ENCODE results near the gene CCDC24. TPM values are rescaled to one million over a fixed set of nuclear protein-coding genes. Genes with fewer than 3 reads are reported as not detected.

The CCDC24 gene
- total and polyA plus RNA-seq, 2 of the 13 experiments (the other 11 are each of a cell fraction or from before 2014, with no cell fraction given) = 1.4 to 2.9 TPM

GRCh38 chr1:44031252-44032169 lies 40.1 kb downstream of the CCDC24 start, which contains the start of gene SLC6A9 (continued):
- 0 out of 2 replicates have a peak, but pooled peaks have one; percentile 23 for TF ChIP-seq ZNF441 (CRISPR knock-in tag; IDR thresholded peaks at IDR 0.05; ENCODE audit: borderline replicate concordance)
- TF ChIP-seq SRY (CRISPR knock-in tag; IDR thresholded peaks at IDR 0.05) = 0 out of 2 replicates have a peak, but pooled peaks have one; percentile 69
- TF ChIP-seq HOXA5 (CRISPR knock-in tag; IDR thresholded peaks at IDR 0.05) = 0 out of 2 replicates have a peak, but pooled peaks have one; percentile 51
- no peak for TF ChIP-seq ZNF10 (CRISPR knock-in tag; IDR thresholded peaks at IDR 0.05; ENCODE audit: borderline replicate concordance, low read depth)
- 0 out of 2 replicates have a peak, but pooled peaks have one; percentile 9 for TF ChIP-seq ZNF317 (CRISPR knock-in tag; IDR thresholded peaks at IDR 0.05)
- TF ChIP-seq ZNF564 (CRISPR knock-in tag; IDR thresholded peaks at IDR 0.05) = 0 out of 2 replicates have a peak, but pooled peaks have one; percentile 63
- 0 out of 2 replicates have a peak, but pooled peaks have one; percentile 4 for TF ChIP-seq ARNTL (CRISPR knock-in tag; IDR thresholded peaks at IDR 0.05)
- no peak for TF ChIP-seq TRIM24 (CRISPR knock-in tag; IDR thresholded peaks at IDR 0.05)
- TF ChIP-seq DBP (CRISPR knock-in tag; IDR thresholded peaks at IDR 0.05; ENCODE audit: not compliant biosample characterization) = no peak
- no peak for TF ChIP-seq ZNF83 (CRISPR knock-in tag; IDR thresholded peaks at IDR 0.05; ENCODE audit: borderline replicate concordance)
- no peak for TF ChIP-seq ZNF275 (CRISPR knock-in tag; IDR thresholded peaks at IDR 0.05; ENCODE audit: borderline replicate concordance)
- TF ChIP-seq TMF1 (CRISPR knock-in tag; IDR thresholded peaks at IDR 0.05; ENCODE audit: low read depth) = no peak
- TF ChIP-seq KDM4B (CRISPR knock-in tag; IDR thresholded peaks at IDR 0.05) = peak; percentile 17; the same call in 1 of the 2 replicates
- no peak for TF ChIP-seq SMARCC2 (IDR thresholded peaks at IDR 0.05)
- no peak; the same call in 1 of the 2 replicates for TF ChIP-seq DR1 (CRISPR knock-in tag; IDR thresholded peaks at IDR 0.05)
- TF ChIP-seq GZF1 (CRISPR knock-in tag; IDR thresholded peaks at IDR 0.05) = 0 out of 2 replicates have a peak, but pooled peaks have one; percentile 18
- TF ChIP-seq RFX5 (IDR thresholded peaks at IDR 0.05; ENCODE audit: low read depth, low read length) = no peak
- 0 out of 2 replicates have a peak, but pooled peaks have one; percentile 55 for TF ChIP-seq ATF5 (CRISPR knock-in tag; IDR thresholded peaks at IDR 0.05; ENCODE audit: low read depth)
- TF ChIP-seq KLF9 (CRISPR knock-in tag; IDR thresholded peaks at IDR 0.05; ENCODE audit: low read depth) = no peak
- TF ChIP-seq ZNF775 (CRISPR knock-in tag; IDR thresholded peaks at IDR 0.05; ENCODE audit: borderline replicate concordance) = 0 out of 2 replicates have a peak, but pooled peaks have one; percentile 69
- no peak for TF ChIP-seq ZNF44 (CRISPR knock-in tag; IDR thresholded peaks at IDR 0.05)
- TF ChIP-seq SMAD9 (CRISPR knock-in tag; IDR thresholded peaks at IDR 0.05) = no peak
- TF ChIP-seq ZNF253 (CRISPR knock-in tag; IDR thresholded peaks at IDR 0.05; ENCODE audit: borderline replicate concordance) = no peak
- TF ChIP-seq HMGA1 (CRISPR knock-in tag; conservative IDR thresholded peaks at IDR 0.05) = no peak
- peak; percentile 48; the same call in 1 of the 2 replicates for TF ChIP-seq KAT7 (CRISPR knock-in tag; IDR thresholded peaks at IDR 0.05; ENCODE audit: borderline replicate concordance)
- 0 out of 2 replicates have a peak, but pooled peaks have one; percentile 32 for TF ChIP-seq ZNF580 (CRISPR knock-in tag; IDR thresholded peaks at IDR 0.05; ENCODE audit: borderline replicate concordance, low read depth)
- TF ChIP-seq KMT2B (CRISPR knock-in tag; IDR thresholded peaks at IDR 0.05) = no peak
- no peak for TF ChIP-seq ZSCAN20 (CRISPR knock-in tag; IDR thresholded peaks at IDR 0.05; ENCODE audit: borderline replicate concordance)

All from HepG2 (cell line).